GM23248 (cell line): Measurements from ENCODE around the gene ZNF584.

Experiments used
- EZH2 ChIP-seq: fragments of 200-600 bp; sonication (generic); IDR thresholded peaks from 2 replicates; pipeline ENCODE4 v1.6.1; 2018; ENCODE audit warnings: antibody characterized with exemption, mild to moderate bottlenecking; ENCODE audit not compliant: insufficient read depth, poor library complexity, severe bottlenecking
- EZH2phosphoT487 ChIP-seq: fragments of 200-600 bp; sonication (generic); IDR thresholded peaks from 2 replicates; pipeline ENCODE4 v1.6.1; 2018; ENCODE audit warnings: antibody characterized with exemption, moderate library complexity, mild to moderate bottlenecking, low read depth; ENCODE audit not compliant: insufficient read depth

GRCh38 chr19:58397533-58398037, 10.9 kb upstream of the ZNF584 start:
- no peak for TF ChIP-seq EZH2
- TF ChIP-seq EZH2phosphoT487, result no peak
